GM23248 (cell line): ENCODE measurements around the gene B4GALT3.

Experiments
- EZH2 ChIP-seq: fragments of 200-600 bp; sonication (generic); IDR thresholded peaks from 2 replicates; pipeline ENCODE4 v1.6.1; 2018; ENCODE audit warnings: antibody characterized with exemption, mild to moderate bottlenecking; ENCODE audit not compliant: insufficient read depth, poor library complexity, severe bottlenecking
- EZH2phosphoT487 ChIP-seq: fragments of 200-600 bp; sonication (generic); IDR thresholded peaks from 2 replicates; pipeline ENCODE4 v1.6.1; 2018; ENCODE audit warnings: antibody characterized with exemption, moderate library complexity, mild to moderate bottlenecking, low read depth; ENCODE audit not compliant: insufficient read depth

- no peak for TF ChIP-seq EZH2
- no peak for TF ChIP-seq EZH2phosphoT487
Observed at GRCh38 chr1:161139766-161140165, 37.5 kb downstream of the B4GALT3 start.
